DOHH2 (cell line): ENCODE data around the gene LAMA4.
A peak's percentile ranks its signal among the peaks of the same experiment; 100 is the strongest.

Experiments used
- H3F3A ChIP-seq: fragments of 200-600 bp; sonication (generic), shearing (Covaris generic); 2 replicates; pipeline ENCODE4 v1.6.0; 2016; ENCODE audit warnings: antibody characterized with exemption, mild to moderate bottlenecking; ENCODE audit not compliant: control insufficient read depth, insufficient read depth
- H3K27ac ChIP-seq: fragments of 200-600 bp; sonication (generic); 2 replicates; pipeline ENCODE4 v1.5.1; 2014; ENCODE audit warnings: low read depth, mild to moderate bottlenecking, low read length, moderate library complexity
- H3K27me3 ChIP-seq: fragments of 200-600 bp; sonication (generic); 2 replicates; pipeline ENCODE4 v1.6.1; 2014; ENCODE audit warnings: mild to moderate bottlenecking, low read length, mixed read lengths; ENCODE audit not compliant: control insufficient read depth
- H3K36me3 ChIP-seq: fragments of 200-600 bp; sonication (generic); 2 replicates; pipeline ENCODE4 v1.6.1; 2014; ENCODE audit warnings: mild to moderate bottlenecking, low read length, moderate library complexity, mixed read lengths; ENCODE audit not compliant: control insufficient read depth
- H3K4me1 ChIP-seq: fragments of 200-600 bp; sonication (generic); 2 replicates; pipeline ENCODE4 v1.6.1; 2014; ENCODE audit warnings: mild to moderate bottlenecking, low read length, mixed read lengths; ENCODE audit not compliant: control insufficient read depth
- H3K4me2 ChIP-seq: fragments of 200-600 bp; sonication (generic); 2 replicates; pipeline ENCODE4 v1.6.0; 2014; ENCODE audit warnings: mild to moderate bottlenecking, low read length, moderate library complexity
- H3K4me3 ChIP-seq: fragments of 200-600 bp; sonication (generic); 2 replicates; pipeline ENCODE4 v1.5.1; 2014; ENCODE audit warnings: mild to moderate bottlenecking, low read length, mixed read lengths
- H3K79me2 ChIP-seq: fragments of 200-600 bp; sonication (generic); 2 replicates; pipeline ENCODE4 v1.6.1; 2014; ENCODE audit warnings: mild to moderate bottlenecking, low read length, mixed read lengths; ENCODE audit not compliant: control insufficient read depth
- H3K9me2 ChIP-seq: fragments of 200-600 bp; sonication (generic); replicated peaks from 2 replicates; pipeline ENCODE4 v1.6.1; 2014; ENCODE audit warnings: mild to moderate bottlenecking, low read length, mixed read lengths; ENCODE audit not compliant: control insufficient read depth
- H3K9me3 ChIP-seq: fragments of 200-600 bp; sonication (generic); 2 replicates; pipeline ENCODE4 v1.6.1; 2014; ENCODE audit warnings: antibody characterized with exemption, low read length, mixed read lengths; ENCODE audit not compliant: control insufficient read depth, insufficient read depth
- H4K20me1 ChIP-seq: fragments of 200-600 bp; sonication (generic); 2 replicates; pipeline ENCODE4 v1.6.0; 2014; ENCODE audit warnings: low read depth, mild to moderate bottlenecking, antibody characterized with exemption, low read length, moderate library complexity; ENCODE audit not compliant: control insufficient read depth, insufficient read depth
- EZH2phosphoT487 ChIP-seq: fragments of 200-600 bp; sonication (generic); IDR thresholded peaks from 2 replicates; pipeline ENCODE4 v1.6.1; 2017; ENCODE audit warnings: borderline replicate concordance, mild to moderate bottlenecking, antibody characterized with exemption, low read length, moderate library complexity, mixed read lengths
- TF ChIP-seq, protein P1 (sequence below): fragments of 200-600 bp; sonication (generic); IDR thresholded peaks from one replicate; pipeline ENCODE4 v1.5.1; 2014; ENCODE audit warnings: antibody characterized with exemption, mild to moderate bottlenecking, low read depth, low read length; ENCODE audit not compliant: poor library complexity, severe bottlenecking

The LAMA4 gene

DNA sequence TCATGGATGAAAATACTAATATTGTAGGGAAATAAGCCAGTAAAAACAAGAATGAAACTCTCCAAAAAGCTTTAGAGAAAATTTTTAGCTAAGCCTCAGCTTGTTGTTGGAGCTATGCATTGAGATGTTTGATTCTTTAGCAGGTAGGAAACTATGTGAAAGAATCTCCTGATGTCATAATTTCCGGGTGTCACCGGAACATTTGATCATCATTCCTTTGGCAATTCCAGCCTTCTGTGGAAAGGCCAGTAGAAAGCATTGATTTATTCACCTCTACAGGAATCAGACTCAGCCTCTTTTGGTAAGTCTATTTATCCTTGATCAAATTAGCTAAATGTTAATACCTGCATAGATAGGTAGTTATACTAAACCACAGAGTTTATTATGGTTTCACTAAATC lies 157.5 kb downstream of the LAMA4 start:
- H3K9me2 ChIP-seq: no peaks in the 10 kb centered on the region
- 0 out of 2 replicates have a peak, but pooled peaks cover 3% of the 10 kb centered on the region for H3K27me3 ChIP-seq
- H3K4me3 ChIP-seq: no peak overlapping the region
- H3K4me2 ChIP-seq: no peak overlapping the region
- no peaks in the 10 kb centered on the region for H3K79me2 ChIP-seq
- no peaks in the 10 kb centered on the region for H4K20me1 ChIP-seq
- no peaks in the 10 kb centered on the region for H3K36me3 ChIP-seq
- no peaks in the 10 kb centered on the region for H3F3A ChIP-seq
- H3K27ac ChIP-seq: no peak overlapping the region
- H3K9me3 ChIP-seq: no peaks in the 10 kb centered on the region
- TF ChIP-seq, protein P1, sequence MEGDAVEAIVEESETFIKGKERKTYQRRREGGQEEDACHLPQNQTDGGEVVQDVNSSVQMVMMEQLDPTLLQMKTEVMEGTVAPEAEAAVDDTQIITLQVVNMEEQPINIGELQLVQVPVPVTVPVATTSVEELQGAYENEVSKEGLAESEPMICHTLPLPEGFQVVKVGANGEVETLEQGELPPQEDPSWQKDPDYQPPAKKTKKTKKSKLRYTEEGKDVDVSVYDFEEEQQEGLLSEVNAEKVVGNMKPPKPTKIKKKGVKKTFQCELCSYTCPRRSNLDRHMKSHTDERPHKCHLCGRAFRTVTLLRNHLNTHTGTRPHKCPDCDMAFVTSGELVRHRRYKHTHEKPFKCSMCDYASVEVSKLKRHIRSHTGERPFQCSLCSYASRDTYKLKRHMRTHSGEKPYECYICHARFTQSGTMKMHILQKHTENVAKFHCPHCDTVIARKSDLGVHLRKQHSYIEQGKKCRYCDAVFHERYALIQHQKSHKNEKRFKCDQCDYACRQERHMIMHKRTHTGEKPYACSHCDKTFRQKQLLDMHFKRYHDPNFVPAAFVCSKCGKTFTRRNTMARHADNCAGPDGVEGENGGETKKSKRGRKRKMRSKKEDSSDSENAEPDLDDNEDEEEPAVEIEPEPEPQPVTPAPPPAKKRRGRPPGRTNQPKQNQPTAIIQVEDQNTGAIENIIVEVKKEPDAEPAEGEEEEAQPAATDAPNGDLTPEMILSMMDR: no peak
- no peak for TF ChIP-seq EZH2phosphoT487
- H3K4me1 ChIP-seq: no peaks in the 10 kb centered on the region

DNA sequence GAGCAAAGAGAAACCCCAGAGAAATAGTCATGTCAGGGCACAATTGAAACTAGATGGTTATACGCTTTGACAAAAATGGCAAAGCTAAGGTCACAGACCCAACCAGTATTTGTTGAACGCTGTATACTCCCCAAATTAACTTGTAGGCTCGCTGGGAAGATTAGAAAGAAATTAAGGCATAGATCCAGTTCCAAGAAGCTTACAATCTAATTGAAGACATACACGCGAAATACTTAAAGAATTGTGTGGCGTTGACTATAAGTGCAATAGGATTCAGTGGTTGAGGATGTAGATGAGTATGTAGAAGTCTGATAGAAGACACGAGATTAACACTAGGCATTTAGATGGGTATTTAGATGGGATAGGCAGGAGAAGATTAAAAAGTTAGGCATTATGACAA lies 166.5 kb downstream of the LAMA4 start:
- Histone ChIP-seq H3K4me3 (peak overlapping the region; percentile 79), H3K79me2 (peaks cover 12% of the 10 kb centered on the region), H3K9me2 (no peaks in the 10 kb centered on the region), H3K4me1 (peaks cover 13% of the 10 kb centered on the region), H3K27ac (no peak overlapping the region), H3K4me2 (peak overlapping the region; percentile 92), H3F3A (no peaks in the 10 kb centered on the region), H3K27me3 (peaks cover 11% of the 10 kb centered on the region), H3K36me3 (peaks cover 24% of the 10 kb centered on the region), H4K20me1 (no peaks in the 10 kb centered on the region), H3K9me3 (no peaks in the 10 kb centered on the region)
- TF ChIP-seq, protein P1: no peak
- TF ChIP-seq EZH2phosphoT487: no peak

DNA sequence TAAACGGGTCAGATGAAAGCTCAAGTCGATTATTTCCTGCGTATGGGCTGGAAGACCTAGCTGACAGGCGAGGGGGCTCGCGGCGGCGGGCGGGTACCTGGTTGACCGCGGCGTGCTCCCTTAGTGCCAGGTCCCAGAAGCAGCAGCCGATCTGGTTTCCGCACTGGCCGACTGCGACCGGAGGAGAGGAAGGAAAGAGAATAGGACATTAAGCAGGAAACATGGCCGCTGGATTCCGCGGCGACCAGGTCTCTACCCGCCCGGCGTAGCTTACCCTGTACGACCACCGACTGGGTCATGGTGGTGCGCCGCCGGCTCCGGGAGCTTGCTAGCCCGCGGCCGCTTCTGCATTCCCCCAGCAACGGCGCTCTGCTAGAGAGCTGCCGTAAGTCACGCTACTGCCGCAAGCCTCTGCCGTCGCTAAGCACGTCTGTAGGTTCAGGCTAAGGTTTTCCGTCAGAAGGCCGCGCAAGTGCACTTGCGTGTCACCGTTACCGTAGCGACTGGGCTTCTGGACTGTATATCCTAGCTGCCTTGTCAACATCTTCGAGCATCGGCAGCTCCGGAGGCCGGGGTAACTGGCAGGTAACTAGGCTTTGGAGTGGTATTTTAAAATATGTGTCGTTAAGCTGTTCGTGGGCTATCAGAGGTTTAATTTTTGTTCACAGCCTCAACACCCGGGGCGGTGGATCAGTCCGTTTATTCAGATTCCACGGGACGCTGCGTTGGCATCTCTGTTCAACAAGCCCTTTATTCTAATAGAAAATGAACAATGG lies 167.0 kb downstream of the LAMA4 start, which contains the start of the genes FAM229B and TUBE1:
FAM229B (plus strand) TSS at position 456 of the 776 bp plus-strand sequence. CDS start 11,693 bp downstream, outside the sequence.
TUBE1 (minus strand) TSS at position 347 of the 776 bp plus-strand sequence; CDS start at position 299, 48 bp downstream.
- TF ChIP-seq, protein P1: no peak
- H3K4me3 ChIP-seq: peak within 1 kb of the TSS; percentile 79
- H3K9me2 ChIP-seq: no peaks in the 10 kb centered on the region
- H3K9me3 ChIP-seq: no peaks in the 10 kb centered on the region
- H3K36me3 ChIP-seq: peaks cover 26% of the 10 kb centered on the region
- peak within 1 kb of the TSS; percentile 92 for H3K4me2 ChIP-seq
- peaks cover 11% of the 10 kb centered on the region for H3K27me3 ChIP-seq
- H4K20me1 ChIP-seq: no peaks in the 10 kb centered on the region
- H3K27ac ChIP-seq: peak within 1 kb of the TSS; percentile 28
- no peaks in the 10 kb centered on the region for H3F3A ChIP-seq
- peaks cover 12% of the 10 kb centered on the region for H3K79me2 ChIP-seq
- peaks cover 13% of the 10 kb centered on the region for H3K4me1 ChIP-seq
